Liver (tissue), 9 donors: ENCODE measurements around the gene SLC7A4. TPM values are rescaled to one million over a fixed set of nuclear protein-coding genes. Genes with fewer than 3 reads are reported as not detected.

ENCODE experiments used
- DNase-seq: peaks from one replicate; pipeline ENCODE4 v3.0.0-alpha.2; 2017; ENCODE audit warnings: low spot score
- H3K27ac ChIP-seq, 2 donors: one replicate each; pipeline ENCODE4 v1.7.0; 2013; ENCODE audit warnings: inconsistent platforms in 2 of 2, low read length in 2 of 2, control low read depth in 1 of 2, low read depth in 1 of 2, mild to moderate bottlenecking in 1 of 2
- H3K27me3 ChIP-seq, 4 donors: one replicate each; pipeline versions ENCODE4 v1.6.1 to v1.7.0; 2013; ENCODE audit warnings: low read length in 3 of 4, inconsistent platforms in 1 of 4, mild to moderate bottlenecking in 1 of 4, moderate library complexity in 1 of 4; ENCODE audit not compliant: control insufficient read depth in 4 of 4, insufficient read depth in 4 of 4
- H3K36me3 ChIP-seq, 4 donors: one replicate each; pipeline versions ENCODE4 v1.6.1 to v1.7.0; 2013; ENCODE audit warnings: low read length in 3 of 4, mild to moderate bottlenecking in 3 of 4, low read depth in 1 of 4, moderate library complexity in 1 of 4; ENCODE audit not compliant: control insufficient read depth in 4 of 4, insufficient read depth in 3 of 4
- H3K4me1 ChIP-seq, 4 donors: one replicate each; pipeline versions ENCODE4 v1.6.1 to v1.7.0; 2013; ENCODE audit warnings: low read length in 3 of 4, mild to moderate bottlenecking in 3 of 4, moderate library complexity in 1 of 4; ENCODE audit not compliant: control insufficient read depth in 4 of 4, insufficient read depth in 4 of 4
- H3K4me3 ChIP-seq, 3 donors: one replicate each; pipeline versions ENCODE4 v1.6.1 to v1.7.0; 2013; ENCODE audit warnings: low read length in 3 of 3, control low read depth in 1 of 3, low read depth in 1 of 3, mild to moderate bottlenecking in 1 of 3
- H3K9ac ChIP-seq, 2 donors: one replicate each; pipeline ENCODE4 v1.7.0; 2013; ENCODE audit warnings: low read length in 2 of 2, mild to moderate bottlenecking in 2 of 2, moderate library complexity in 2 of 2, control low read depth in 1 of 2, low read depth in 1 of 2
- H3K9me3 ChIP-seq, 4 donors: one replicate each; pipeline versions ENCODE4 v1.6.1 to v1.7.0; 2013; ENCODE audit warnings: low read length in 3 of 4; ENCODE audit not compliant: control insufficient read depth in 4 of 4
- ATF3 ChIP-seq: IDR thresholded peaks from 2 replicates; pipeline ENCODE4 v1.6.1; 2016; ENCODE audit warnings: antibody characterized with exemption
- EGR1 ChIP-seq, 2 donors: IDR thresholded peaks; 2 replicates each; pipeline ENCODE4 v1.6.1; 2016 to 2018; ENCODE audit warnings: antibody characterized with exemption in 2 of 2, low read depth in 2 of 2
- FOXA1 ChIP-seq: IDR thresholded peaks from 2 replicates; pipeline ENCODE4 v1.6.1; 2016; ENCODE audit warnings: antibody characterized with exemption
- FOXA2 ChIP-seq: IDR thresholded peaks from 2 replicates; pipeline ENCODE4 v1.6.1; 2016; ENCODE audit warnings: antibody characterized with exemption
- GABPA ChIP-seq, 2 donors: IDR thresholded peaks in 1 of 2; conservative IDR thresholded peaks in 1 of 2; 2 replicates each; pipeline ENCODE4 v1.6.1; 2016; ENCODE audit warnings: antibody characterized with exemption in 2 of 2, mild to moderate bottlenecking in 1 of 2, moderate library complexity in 1 of 2
- HNF4A ChIP-seq, 2 donors: conservative IDR thresholded peaks; 2 replicates each; pipeline ENCODE4 v1.6.1; 2016; ENCODE audit warnings: antibody characterized with exemption in 2 of 2, mild to moderate bottlenecking in 2 of 2
- HNF4G ChIP-seq: IDR thresholded peaks from 2 replicates; pipeline ENCODE4 v1.6.1; 2016; ENCODE audit warnings: antibody characterized with exemption
- JUND ChIP-seq, 2 donors: IDR thresholded peaks; 2 replicates each; pipeline ENCODE4 v1.6.1; 2016; ENCODE audit warnings: antibody characterized with exemption in 2 of 2
- NR2F2 ChIP-seq: IDR thresholded peaks from 2 replicates; pipeline ENCODE4 v1.6.1; 2016; ENCODE audit warnings: antibody characterized with exemption
- RAD21 ChIP-seq, 2 donors: IDR thresholded peaks; 2 replicates each; pipeline ENCODE4 v1.6.1; 2016; ENCODE audit warnings: antibody characterized with exemption in 2 of 2, mild to moderate bottlenecking in 2 of 2
- RXRA ChIP-seq, 2 donors: IDR thresholded peaks; 2 replicates each; pipeline ENCODE4 v1.6.1; 2017 to 2018; ENCODE audit warnings: antibody characterized with exemption in 2 of 2, mild to moderate bottlenecking in 1 of 2
- SP1 ChIP-seq: IDR thresholded peaks from 2 replicates; pipeline ENCODE4 v1.6.1; 2018; ENCODE audit warnings: antibody characterized with exemption, mild to moderate bottlenecking
- TAF1 ChIP-seq: conservative IDR thresholded peaks from 2 replicates; pipeline ENCODE4 v1.6.1; 2016; ENCODE audit warnings: antibody characterized with exemption, mild to moderate bottlenecking
- YY1 ChIP-seq: IDR thresholded peaks from 2 replicates; pipeline ENCODE4 v1.6.1; 2016; ENCODE audit warnings: antibody characterized with exemption, mild to moderate bottlenecking
- WGBS: extraction: QIAGEN DNeasy Blood & Tissue Kit; methylation state at CpG from one replicate; pipeline ENCODE4 v1.1.7; 2013; 5-methylcytosine and 5-hydroxymethylcytosine counted together
- polyA plus RNA-seq, 2 donors: library from polyadenylated mRNA; stranded (reverse) in 1 of 2; unstranded in 1 of 2; fragments of 200-250 nt in 1 of 2; fragments of >200 nt in 1 of 2; fragmentation: Nextera tagmentation in 1 of 2; extraction: Ambion mirVana in 1 of 2; gene quantifications; one replicate each; pipeline versions ENCODE4 v1.2.1 to v1.2.3, GENCODE V29; 2013 to 2015
- total RNA-seq, 2 donors: library from RNA; depleted of rRNA; stranded (reverse); fragments of >200 nt; gene quantifications; one replicate each; pipeline ENCODE4 v1.2.3, GENCODE V29; 2014
- TF ChIP-seq, protein P1 (sequence below): IDR thresholded peaks from 2 replicates; pipeline ENCODE4 v1.6.1; 2016; ENCODE audit warnings: antibody characterized with exemption
- TF ChIP-seq, protein P2 (sequence below): IDR thresholded peaks from 2 replicates; pipeline ENCODE4 v1.6.1; 2016; ENCODE audit warnings: antibody characterized with exemption
- TF ChIP-seq, protein P3 (sequence below): IDR thresholded peaks from 2 replicates; pipeline ENCODE4 v1.6.1; 2016; ENCODE audit warnings: antibody characterized with exemption, mild to moderate bottlenecking
- donor health status: healthy.
- donor health status: healthy.
- donor health status: healthy.
- donor health status: healthy.
- donor health status: healthy.

The SLC7A4 gene
- total and polyA plus RNA-seq, 4 donors = 0.11 to 0.67 (median 0.33) TPM

- Histone ChIP-seq H3K9ac (no peak overlapping the region), H3K4me1 (no peaks in the 10 kb centered on the region), H3K27me3 (no peaks in the 10 kb centered on the region), H3K4me3 (no peak overlapping the region), H3K36me3 (no peaks in the 10 kb centered on the region), H3K27ac (no peak overlapping the region), H3K9me3 (no peaks in the 10 kb centered on the region)
- no peak for DNase-seq
- TF ChIP-seq, protein P1, sequence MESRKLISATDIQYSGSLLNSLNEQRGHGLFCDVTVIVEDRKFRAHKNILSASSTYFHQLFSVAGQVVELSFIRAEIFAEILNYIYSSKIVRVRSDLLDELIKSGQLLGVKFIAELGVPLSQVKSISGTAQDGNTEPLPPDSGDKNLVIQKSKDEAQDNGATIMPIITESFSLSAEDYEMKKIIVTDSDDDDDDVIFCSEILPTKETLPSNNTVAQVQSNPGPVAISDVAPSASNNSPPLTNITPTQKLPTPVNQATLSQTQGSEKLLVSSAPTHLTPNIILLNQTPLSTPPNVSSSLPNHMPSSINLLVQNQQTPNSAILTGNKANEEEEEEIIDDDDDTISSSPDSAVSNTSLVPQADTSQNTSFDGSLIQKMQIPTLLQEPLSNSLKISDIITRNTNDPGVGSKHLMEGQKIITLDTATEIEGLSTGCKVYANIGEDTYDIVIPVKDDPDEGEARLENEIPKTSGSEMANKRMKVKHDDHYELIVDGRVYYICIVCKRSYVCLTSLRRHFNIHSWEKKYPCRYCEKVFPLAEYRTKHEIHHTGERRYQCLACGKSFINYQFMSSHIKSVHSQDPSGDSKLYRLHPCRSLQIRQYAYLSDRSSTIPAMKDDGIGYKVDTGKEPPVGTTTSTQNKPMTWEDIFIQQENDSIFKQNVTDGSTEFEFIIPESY = no peak
- TF ChIP-seq RAD21 (IDR thresholded peaks at IDR 0.05) (no peak), EGR1 (IDR thresholded peaks at IDR 0.05; ENCODE audit: low read depth in 2 of 2) (no peak), HNF4G (no peak), ATF3 (no peak), RXRA (IDR thresholded peaks at IDR 0.05) (no peak), JUND (IDR thresholded peaks at IDR 0.05) (no peak), HNF4A (conservative IDR thresholded peaks at IDR 0.05) (no peak), SP1 (no peak)
- TF ChIP-seq, protein P2, sequence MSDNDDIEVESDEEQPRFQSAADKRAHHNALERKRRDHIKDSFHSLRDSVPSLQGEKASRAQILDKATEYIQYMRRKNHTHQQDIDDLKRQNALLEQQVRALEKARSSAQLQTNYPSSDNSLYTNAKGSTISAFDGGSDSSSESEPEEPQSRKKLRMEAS = no peak
- TF ChIP-seq, protein P3, sequence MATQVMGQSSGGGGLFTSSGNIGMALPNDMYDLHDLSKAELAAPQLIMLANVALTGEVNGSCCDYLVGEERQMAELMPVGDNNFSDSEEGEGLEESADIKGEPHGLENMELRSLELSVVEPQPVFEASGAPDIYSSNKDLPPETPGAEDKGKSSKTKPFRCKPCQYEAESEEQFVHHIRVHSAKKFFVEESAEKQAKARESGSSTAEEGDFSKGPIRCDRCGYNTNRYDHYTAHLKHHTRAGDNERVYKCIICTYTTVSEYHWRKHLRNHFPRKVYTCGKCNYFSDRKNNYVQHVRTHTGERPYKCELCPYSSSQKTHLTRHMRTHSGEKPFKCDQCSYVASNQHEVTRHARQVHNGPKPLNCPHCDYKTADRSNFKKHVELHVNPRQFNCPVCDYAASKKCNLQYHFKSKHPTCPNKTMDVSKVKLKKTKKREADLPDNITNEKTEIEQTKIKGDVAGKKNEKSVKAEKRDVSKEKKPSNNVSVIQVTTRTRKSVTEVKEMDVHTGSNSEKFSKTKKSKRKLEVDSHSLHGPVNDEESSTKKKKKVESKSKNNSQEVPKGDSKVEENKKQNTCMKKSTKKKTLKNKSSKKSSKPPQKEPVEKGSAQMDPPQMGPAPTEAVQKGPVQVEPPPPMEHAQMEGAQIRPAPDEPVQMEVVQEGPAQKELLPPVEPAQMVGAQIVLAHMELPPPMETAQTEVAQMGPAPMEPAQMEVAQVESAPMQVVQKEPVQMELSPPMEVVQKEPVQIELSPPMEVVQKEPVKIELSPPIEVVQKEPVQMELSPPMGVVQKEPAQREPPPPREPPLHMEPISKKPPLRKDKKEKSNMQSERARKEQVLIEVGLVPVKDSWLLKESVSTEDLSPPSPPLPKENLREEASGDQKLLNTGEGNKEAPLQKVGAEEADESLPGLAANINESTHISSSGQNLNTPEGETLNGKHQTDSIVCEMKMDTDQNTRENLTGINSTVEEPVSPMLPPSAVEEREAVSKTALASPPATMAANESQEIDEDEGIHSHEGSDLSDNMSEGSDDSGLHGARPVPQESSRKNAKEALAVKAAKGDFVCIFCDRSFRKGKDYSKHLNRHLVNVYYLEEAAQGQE = no peak
- WGBS = 91% methylated on average over 40 of the region's 40 CpGs
Observed at GRCh38 chr22:21030621-21031544, 1.5 kb downstream of the SLC7A4 start.

DNA sequence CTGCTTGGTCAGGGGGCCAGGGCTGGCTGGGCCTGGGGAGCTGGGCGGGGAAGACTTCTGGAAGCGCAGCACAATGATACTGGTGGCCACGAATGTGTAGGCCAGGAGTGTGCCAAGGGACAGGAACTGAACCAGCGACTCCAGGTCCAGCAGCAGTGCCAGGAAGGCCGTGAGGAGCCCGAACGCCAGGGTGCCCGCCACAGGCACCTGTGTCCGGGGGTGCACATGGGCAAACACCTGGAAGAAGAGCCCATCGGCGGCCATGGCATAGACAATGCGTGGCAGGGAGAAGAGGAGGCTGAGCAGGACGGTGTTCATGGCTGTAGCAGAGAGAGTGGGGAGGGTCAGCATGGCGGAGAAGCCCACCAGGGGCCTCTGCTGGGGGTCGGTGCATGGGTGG lies 2.3 kb downstream of the SLC7A4 start:
- no peak for DNase-seq
- no peaks in the 10 kb centered on the region for H3K36me3 ChIP-seq
- H3K27me3 ChIP-seq = no peaks in the 10 kb centered on the region
- no peak overlapping the region for H3K9ac ChIP-seq
- H3K4me1 ChIP-seq = no peaks in the 10 kb centered on the region
- no peak overlapping the region for H3K4me3 ChIP-seq
- H3K9me3 ChIP-seq = no peaks in the 10 kb centered on the region
- WGBS = 90% methylated on average over 15 of the region's 15 CpGs
- H3K27ac ChIP-seq = no peak overlapping the region
- TF ChIP-seq EGR1 (IDR thresholded peaks at IDR 0.05; ENCODE audit: low read depth in 2 of 2) = no peak
- TF ChIP-seq ATF3 = no peak
- TF ChIP-seq, protein P2 = no peak
- TF ChIP-seq RXRA (IDR thresholded peaks at IDR 0.05) = no peak
- TF ChIP-seq, protein P1 = no peak
- no peak for TF ChIP-seq NR2F2
- no peak for TF ChIP-seq JUND (IDR thresholded peaks at IDR 0.05)
- no peak for TF ChIP-seq YY1
- TF ChIP-seq FOXA1 = no peak
- no peak for TF ChIP-seq TAF1
- TF ChIP-seq HNF4G = no peak
- no peak for TF ChIP-seq FOXA2
- TF ChIP-seq RAD21 (IDR thresholded peaks at IDR 0.05) = no peak
- no peak for TF ChIP-seq GABPA (IDR thresholded peaks at IDR 0.05 in 1 of 2, conservative IDR thresholded peaks at IDR 0.05 in 1 of 2)
- TF ChIP-seq, protein P3 = no peak
- no peak for TF ChIP-seq SP1
- no peak for TF ChIP-seq HNF4A (conservative IDR thresholded peaks at IDR 0.05)
